T-helper 2 cell treated with Interferon-gamma antibody and Interleukin-4, amounts not matched to agents 5 μg/mL and 100 μg/mL, for 36 hours (primary cell): ENCODE results near the gene SLC8A3.

Experiments
- DNase-seq: peaks from one replicate; pipeline ENCODE4 v3.0.0; 2021; ENCODE audit warnings: low spot score
- H3K27ac Mint-ChIP-seq: one replicate; pipeline ENCODE4 v1.8.0; 2021; ENCODE audit warnings: mild to moderate bottlenecking, mixed read lengths
- H3K27me3 Mint-ChIP-seq: one replicate; pipeline ENCODE4 v1.8.0; 2021; ENCODE audit warnings: low read depth, mixed read lengths
- H3K36me3 Mint-ChIP-seq: one replicate; pipeline ENCODE4 v1.8.0; 2021; ENCODE audit warnings: low read depth, mixed read lengths
- H3K4me1 Mint-ChIP-seq: one replicate; pipeline ENCODE4 v1.8.0; 2021; ENCODE audit warnings: low read depth, mixed read lengths
- H3K4me3 Mint-ChIP-seq: one replicate; pipeline ENCODE4 v1.8.0; 2022; ENCODE audit warnings: mild to moderate bottlenecking, moderate library complexity, mixed read lengths
- H3K9me3 Mint-ChIP-seq: one replicate; pipeline ENCODE4 v1.8.0; 2021; ENCODE audit warnings: mixed read lengths

SLC8A3 gene

DNA sequence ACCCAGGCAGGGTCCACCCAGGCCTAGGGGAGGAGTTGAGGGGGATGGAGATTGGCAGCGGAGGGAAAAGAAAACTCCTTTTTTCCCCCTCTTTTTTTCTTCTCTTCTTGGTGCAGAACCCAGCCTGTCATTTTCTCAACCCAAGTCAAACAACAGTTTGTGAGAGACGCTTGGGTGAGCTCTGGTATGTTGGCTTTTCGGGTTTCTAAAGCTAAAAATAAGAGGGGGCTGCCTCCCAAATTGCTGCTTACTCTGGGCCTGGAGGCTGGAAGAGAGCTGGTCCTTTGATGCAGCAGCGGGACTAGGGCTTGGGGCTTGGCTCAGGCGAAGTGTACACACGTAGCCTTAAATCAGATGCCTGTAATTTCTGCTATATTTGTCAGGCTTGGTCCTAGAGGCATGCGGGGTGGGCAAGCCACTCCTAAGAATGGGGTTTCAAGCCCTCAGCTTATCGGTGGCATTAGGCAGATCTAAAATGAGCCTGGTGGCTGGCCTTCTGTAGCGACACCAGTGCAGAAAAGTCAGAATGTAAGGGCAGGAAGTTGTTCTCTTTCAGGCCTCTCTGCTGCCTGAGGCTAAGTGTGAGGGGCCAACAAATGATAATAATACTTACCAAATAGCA is 816 bp upstream of the SLC8A3 start:
- Mint-ChIP-seq H3K4me3 (peak overlapping the region; percentile 62), H3K4me1 (peaks cover 14% of the 10 kb centered on the region), H3K27me3 (peaks cover 74% of the 10 kb centered on the region), H3K9me3 (no peaks in the 10 kb centered on the region), H3K27ac (no peak overlapping the region), H3K36me3 (no peaks in the 10 kb centered on the region)
- no peak for DNase-seq

DNA sequence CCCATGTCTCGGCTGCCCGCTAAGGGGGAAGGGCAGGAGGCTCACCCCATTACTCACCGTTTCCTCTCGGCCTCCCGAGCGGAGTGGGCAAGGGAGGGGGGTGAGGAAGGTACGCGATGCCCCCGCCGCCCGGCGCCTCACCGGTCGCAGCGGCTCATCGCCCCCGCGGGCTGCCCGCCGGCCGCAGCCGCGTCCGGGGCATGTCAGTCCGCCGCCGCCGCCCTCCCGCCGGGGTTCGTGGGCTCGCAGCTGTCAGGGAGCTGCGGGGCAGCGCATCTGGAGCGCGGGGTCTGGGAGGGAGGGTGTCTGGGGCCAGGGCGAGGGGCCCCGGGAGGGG is 461 bp downstream of the SLC8A3 start:
- Mint-ChIP-seq H3K4me1 (peaks cover 14% of the 10 kb centered on the region), H3K27ac (no peak overlapping the region), H3K4me3 (peak overlapping the region; percentile 81), H3K9me3 (no peaks in the 10 kb centered on the region), H3K36me3 (no peaks in the 10 kb centered on the region), H3K27me3 (peaks cover 64% of the 10 kb centered on the region)
- peak; percentile 19 for DNase-seq

DNA sequence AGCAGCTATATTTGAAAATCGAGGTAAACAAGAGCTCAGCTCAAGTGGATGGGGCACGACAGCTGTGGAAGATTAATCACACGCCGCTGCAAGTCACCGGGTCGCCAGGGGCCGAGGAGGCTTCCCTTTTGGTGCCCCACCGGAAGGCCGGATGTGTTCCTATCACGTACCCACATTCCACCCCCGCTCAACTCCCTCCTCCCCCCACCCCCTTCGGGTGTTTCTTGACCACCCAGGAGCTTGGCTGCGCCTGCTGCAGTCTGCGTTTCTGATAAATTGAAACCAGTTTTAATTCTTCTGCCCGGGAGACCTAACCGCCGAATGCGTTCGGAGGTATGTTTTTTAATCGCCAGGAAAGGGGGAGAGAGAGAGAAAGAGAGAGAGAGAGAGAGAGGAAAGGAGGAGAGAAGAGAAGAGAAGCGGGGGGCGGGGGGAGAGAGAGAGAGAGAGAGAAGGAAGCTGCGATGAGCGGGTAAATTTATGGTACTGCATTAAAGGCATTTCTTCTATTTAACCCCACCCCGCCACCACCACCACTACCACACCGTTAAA is 1.8 kb downstream of the SLC8A3 start:
- Mint-ChIP-seq H3K36me3 (no peaks in the 10 kb centered on the region), H3K27me3 (peaks cover 55% of the 10 kb centered on the region), H3K9me3 (no peaks in the 10 kb centered on the region), H3K4me3 (peak overlapping the region; percentile 81), H3K4me1 (peaks cover 14% of the 10 kb centered on the region), H3K27ac (no peak overlapping the region)
- DNase-seq = no peak

DNA sequence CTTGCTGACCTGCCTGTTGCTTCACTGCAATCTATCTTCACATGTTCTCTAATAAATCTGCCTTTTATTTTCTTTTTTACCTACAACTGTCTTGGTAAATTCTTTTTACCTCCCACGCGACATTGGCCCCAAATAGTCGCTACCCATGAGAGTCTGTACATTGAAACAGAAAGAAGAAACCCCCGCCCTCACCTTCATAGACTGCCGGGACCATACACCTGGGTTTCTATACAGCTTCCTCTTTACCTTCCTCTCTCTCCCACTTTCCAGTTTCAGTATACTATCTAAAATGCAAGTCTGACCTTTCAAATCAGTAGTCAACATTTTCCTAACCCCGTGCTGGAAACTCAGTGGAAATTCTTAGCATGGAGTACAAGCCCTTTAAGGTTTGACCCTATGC is 4.8 kb downstream of the SLC8A3 start:
- Mint-ChIP-seq H3K27me3 (peaks cover 33% of the 10 kb centered on the region), H3K4me1 (peaks cover 12% of the 10 kb centered on the region), H3K27ac (no peak overlapping the region), H3K4me3 (no peak overlapping the region), H3K9me3 (no peaks in the 10 kb centered on the region), H3K36me3 (no peaks in the 10 kb centered on the region)
- DNase-seq = no peak

DNA sequence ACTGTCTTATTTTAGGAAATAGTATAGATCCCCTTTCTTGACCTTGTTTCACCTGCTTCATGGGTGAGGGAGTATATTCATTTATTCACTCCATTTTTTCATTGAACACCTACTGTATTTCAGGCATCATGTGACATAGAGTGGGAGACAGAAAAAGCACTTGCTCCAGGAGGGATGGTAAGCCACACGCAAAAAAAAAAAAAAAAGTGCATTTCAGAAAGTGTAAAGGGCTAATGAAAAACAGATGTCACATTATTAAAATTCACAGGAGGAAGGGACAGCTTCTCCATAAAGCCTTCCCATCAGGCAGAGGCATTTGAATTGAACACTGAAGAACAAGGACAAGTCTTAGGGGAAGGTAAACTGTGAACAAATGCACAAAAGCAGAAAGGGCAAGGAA is 7.5 kb downstream of the SLC8A3 start:
- Mint-ChIP-seq H3K36me3 (no peaks in the 10 kb centered on the region), H3K4me3 (no peak overlapping the region), H3K4me1 (no peaks in the 10 kb centered on the region), H3K27me3 (peaks cover 18% of the 10 kb centered on the region), H3K9me3 (no peaks in the 10 kb centered on the region), H3K27ac (no peak overlapping the region)
- no peak for DNase-seq

DNA sequence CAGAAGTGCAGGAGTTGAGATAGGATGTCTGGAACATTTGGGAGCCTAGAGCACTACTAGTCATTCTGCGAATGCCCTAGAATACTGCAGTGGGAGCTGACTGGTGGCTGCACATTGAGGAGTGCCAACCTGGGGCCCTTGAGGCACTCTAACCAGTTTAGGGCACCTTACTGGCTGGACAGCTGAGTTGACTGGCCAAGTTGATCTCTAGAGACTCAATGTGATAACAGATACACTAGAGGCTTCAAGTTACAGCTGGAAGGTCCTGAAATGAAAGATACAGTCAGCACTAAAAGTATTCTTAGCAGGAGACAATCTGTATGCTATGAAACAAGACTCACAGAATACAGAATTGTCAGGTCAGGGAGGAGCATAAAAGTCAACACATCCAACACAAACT is 8.0 kb downstream of the SLC8A3 start:
- no peaks in the 10 kb centered on the region for H3K4me1 Mint-ChIP-seq
- peaks cover 13% of the 10 kb centered on the region for H3K27me3 Mint-ChIP-seq
- no peak overlapping the region for H3K27ac Mint-ChIP-seq

DNA sequence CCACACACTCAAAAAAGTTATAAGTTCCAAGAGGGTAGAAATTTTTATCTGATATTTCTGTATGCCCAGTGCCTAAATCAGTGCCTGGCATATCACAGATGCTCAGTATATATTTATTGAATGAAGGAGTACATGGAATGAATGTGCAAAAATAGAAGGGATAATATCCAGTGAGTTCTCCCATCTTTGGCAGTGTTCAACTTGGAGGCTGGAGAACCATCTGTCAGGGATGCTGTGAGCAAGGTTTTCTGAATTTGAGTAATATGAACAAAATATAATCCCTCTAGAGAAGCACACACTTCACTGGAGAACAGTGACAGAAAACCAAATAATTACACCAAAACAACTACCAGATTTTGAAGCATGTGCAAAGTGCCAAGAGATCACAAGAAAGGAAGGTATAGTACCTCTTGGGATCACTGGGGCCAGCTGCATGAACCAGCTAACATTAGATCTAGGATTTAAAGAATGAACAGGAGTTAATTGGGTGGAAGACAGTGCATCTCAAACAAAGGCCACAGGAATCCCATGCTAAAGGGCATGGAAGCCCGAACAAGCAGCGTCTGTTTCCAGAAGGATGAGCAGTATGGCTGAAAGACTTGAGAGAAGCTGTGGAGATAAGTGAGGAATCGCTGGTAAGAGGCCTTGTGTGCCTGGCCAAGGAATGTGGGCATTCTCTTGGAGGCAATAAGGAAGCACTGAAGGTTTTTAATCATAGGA is 11.5 kb downstream of the SLC8A3 start:
- Mint-ChIP-seq H3K9me3 (no peaks in the 10 kb centered on the region), H3K4me3 (no peak overlapping the region), H3K36me3 (no peaks in the 10 kb centered on the region), H3K27me3 (peaks cover 14% of the 10 kb centered on the region), H3K4me1 (no peaks in the 10 kb centered on the region), H3K27ac (no peak overlapping the region)
- DNase-seq = no peak

More for the DNA sequence above, 8.0 kb downstream of the SLC8A3 start:
- Mint-ChIP-seq H3K36me3 (no peaks in the 10 kb centered on the region), H3K4me3 (no peak overlapping the region), H3K9me3 (no peaks in the 10 kb centered on the region)
- no peak for DNase-seq

DNA sequence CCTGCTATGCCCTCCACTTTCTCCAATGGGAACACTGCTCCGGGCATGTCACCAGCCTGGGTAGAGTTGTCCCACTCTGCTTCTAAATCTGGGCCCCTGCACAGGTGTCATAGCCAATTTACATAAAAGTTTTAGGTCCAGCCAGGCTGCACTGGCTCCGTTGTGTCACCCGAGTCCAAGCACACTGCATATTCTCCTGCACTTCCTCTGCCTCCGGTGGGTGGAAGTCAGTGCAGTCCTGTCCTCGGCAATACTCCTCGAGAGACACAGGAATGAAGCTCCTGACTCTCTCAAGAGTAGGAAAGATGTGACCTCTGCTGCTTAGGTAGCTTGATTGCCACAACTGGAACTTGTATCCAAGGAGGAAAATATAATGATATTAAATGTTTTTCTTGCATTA is 15.2 kb downstream of the SLC8A3 start:
- H3K4me3 Mint-ChIP-seq = no peak overlapping the region
- H3K36me3 Mint-ChIP-seq = no peaks in the 10 kb centered on the region
- no peaks in the 10 kb centered on the region for H3K4me1 Mint-ChIP-seq
- H3K27me3 Mint-ChIP-seq = peaks cover 12% of the 10 kb centered on the region
- no peak for DNase-seq
- no peak overlapping the region for H3K27ac Mint-ChIP-seq
- no peaks in the 10 kb centered on the region for H3K9me3 Mint-ChIP-seq

DNA sequence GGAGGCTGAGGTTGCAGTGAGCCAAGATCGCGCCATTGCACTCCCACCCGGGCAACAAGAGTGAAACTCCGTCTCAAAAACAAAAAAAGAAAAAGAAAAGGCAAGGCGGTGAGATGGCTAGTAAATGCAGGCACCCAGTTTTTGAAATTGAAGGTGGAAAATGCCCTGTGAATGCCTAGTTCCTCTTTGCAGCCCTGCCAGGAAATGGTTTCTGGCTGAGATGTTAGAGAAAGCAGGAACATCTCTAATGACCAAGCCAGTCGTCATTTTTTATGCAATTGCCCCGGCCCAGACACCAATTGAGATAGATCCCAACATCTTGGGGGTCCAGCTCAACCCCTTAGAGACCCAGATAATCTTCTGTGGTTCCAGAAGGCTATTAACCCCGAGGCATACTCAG is 17.0 kb downstream of the SLC8A3 start:
- H3K27me3 Mint-ChIP-seq = peaks cover 11% of the 10 kb centered on the region
- no peaks in the 10 kb centered on the region for H3K36me3 Mint-ChIP-seq
- H3K4me3 Mint-ChIP-seq = no peak overlapping the region
- no peaks in the 10 kb centered on the region for H3K9me3 Mint-ChIP-seq
- H3K4me1 Mint-ChIP-seq = no peaks in the 10 kb centered on the region
- no peak overlapping the region for H3K27ac Mint-ChIP-seq
- no peak for DNase-seq

DNA sequence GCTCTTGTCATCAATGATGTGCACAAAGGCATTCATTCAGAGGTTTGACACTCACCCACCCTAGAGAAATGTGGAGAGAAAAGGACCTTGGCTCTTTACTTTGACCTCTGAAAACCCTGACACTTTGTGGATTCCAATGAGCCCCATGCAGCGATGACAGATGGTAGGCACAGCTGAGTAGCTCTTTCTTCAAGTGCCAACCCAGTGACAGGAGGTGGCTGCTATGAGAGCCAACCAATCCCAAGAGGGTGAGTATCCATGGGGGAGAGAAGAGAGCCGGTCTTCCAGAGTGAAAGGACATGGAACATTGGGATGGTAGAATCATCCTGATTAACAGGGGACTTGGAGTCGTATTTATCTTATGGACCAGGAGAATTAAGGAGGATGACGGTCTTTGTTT is 17.8 kb downstream of the SLC8A3 start:
- no peaks in the 10 kb centered on the region for H3K36me3 Mint-ChIP-seq
- no peak overlapping the region for H3K4me3 Mint-ChIP-seq
- peaks cover 11% of the 10 kb centered on the region for H3K27me3 Mint-ChIP-seq
- H3K9me3 Mint-ChIP-seq = no peaks in the 10 kb centered on the region
- DNase-seq = no peak
- no peaks in the 10 kb centered on the region for H3K4me1 Mint-ChIP-seq
- H3K27ac Mint-ChIP-seq = no peak overlapping the region

DNA sequence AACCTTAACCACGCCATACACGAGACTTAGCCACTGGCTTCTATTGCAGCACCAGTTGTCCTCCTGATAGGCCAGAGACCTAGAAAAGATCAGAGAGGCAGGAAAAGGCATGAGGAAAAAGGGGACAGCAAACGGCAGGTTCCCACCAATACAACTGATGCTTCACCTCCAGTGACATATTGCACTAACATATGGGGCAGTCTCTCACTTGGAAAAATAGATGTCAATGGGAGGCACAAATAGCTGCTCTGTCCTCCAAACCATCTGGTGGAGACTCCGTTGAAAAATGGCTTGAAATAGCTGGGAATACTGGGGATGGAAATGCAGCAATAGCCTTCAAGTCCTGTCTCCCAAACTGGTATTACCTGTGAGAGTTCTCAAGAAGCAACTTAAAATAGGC is 20.3 kb downstream of the SLC8A3 start:
- Mint-ChIP-seq H3K36me3 (no peaks in the 10 kb centered on the region), H3K27me3 (peaks cover 12% of the 10 kb centered on the region), H3K27ac (no peak overlapping the region), H3K4me3 (no peak overlapping the region), H3K4me1 (no peaks in the 10 kb centered on the region), H3K9me3 (no peaks in the 10 kb centered on the region)
- no peak for DNase-seq

DNA sequence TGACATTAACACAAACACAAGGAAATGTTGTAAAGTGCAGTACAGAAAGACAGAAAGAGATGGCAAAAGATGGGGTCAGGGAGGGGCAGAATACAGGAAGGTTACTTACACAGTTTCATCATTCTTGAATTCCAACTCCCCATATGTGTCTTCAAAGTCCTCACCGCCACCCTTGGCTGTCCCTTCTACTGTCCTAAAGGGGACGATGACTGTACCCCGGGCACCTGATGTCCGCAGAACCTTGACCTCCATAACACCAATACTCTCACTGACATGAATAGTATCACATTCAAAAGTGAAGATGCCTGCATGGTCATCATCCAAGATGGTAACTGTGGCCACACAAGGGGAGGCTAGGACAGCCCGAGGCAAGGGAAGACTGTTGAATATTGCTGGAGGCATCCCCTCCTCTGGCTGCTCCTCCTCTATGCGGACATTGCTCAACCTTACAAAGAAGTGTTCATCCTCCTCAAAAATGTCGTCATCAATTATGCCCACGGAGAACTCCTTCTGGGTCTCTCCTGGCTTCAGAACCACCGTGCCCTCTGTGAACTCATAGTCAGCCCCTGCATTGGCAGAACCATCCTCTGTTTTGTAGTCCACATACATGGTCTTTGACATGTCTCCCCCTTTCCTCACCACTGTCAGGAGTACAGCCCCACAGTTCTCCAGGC is 22.1 kb downstream of the SLC8A3 start:
- peaks cover 6% of the 10 kb centered on the region for H3K27me3 Mint-ChIP-seq
- H3K36me3 Mint-ChIP-seq = no peaks in the 10 kb centered on the region
- no peak overlapping the region for H3K4me3 Mint-ChIP-seq
- H3K9me3 Mint-ChIP-seq = no peaks in the 10 kb centered on the region
- no peak for DNase-seq
- H3K4me1 Mint-ChIP-seq = no peaks in the 10 kb centered on the region
- no peak overlapping the region for H3K27ac Mint-ChIP-seq

DNA sequence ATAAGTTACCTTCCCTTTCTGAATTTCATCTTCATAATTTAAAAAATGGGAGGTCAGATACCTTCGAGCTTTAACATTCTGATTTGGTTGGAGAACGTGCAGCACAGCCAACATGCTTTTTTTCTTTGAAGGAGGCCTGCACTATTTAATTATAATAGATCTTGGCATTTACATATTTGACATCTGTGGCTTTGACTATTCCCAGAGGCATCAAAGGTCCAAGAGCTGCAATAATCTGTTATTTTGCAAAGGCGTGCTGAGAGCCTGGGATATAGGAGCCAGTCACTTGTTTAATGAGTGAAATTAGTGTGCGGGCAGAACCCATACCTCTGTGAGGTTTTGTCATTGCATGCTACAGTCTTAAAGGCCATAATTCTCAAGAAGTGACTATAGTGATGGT is 26.4 kb downstream of the SLC8A3 start:
- H3K4me1 Mint-ChIP-seq = no peaks in the 10 kb centered on the region
- no peak overlapping the region for H3K27ac Mint-ChIP-seq

DNA sequence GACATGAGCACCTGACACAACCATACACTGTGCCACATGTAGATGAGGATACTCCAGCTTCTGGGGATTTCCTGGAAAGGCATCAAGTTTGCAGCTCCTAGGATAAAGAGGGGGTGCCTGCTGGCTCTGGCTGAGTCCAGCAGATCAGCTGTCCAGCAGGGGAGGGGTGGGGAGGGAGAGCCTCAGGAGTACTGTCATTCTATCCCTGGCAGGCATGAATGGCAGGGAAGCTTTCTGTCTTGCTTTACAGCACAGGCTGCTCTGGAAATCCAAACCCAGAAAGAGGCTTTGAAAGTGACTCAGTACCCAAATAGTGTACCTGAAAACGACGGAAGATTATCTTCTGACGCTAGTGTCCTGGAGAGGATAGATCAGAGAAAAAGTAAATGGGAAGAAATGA is 32.2 kb downstream of the SLC8A3 start:
- DNase-seq = no peak
- no peak overlapping the region for H3K4me3 Mint-ChIP-seq
- no peaks in the 10 kb centered on the region for H3K4me1 Mint-ChIP-seq
- H3K27me3 Mint-ChIP-seq = peaks cover 4% of the 10 kb centered on the region
- H3K9me3 Mint-ChIP-seq = no peaks in the 10 kb centered on the region
- H3K27ac Mint-ChIP-seq = no peak overlapping the region
- no peaks in the 10 kb centered on the region for H3K36me3 Mint-ChIP-seq

More for the DNA sequence above, 26.4 kb downstream of the SLC8A3 start:
- H3K36me3 Mint-ChIP-seq = no peaks in the 10 kb centered on the region
- DNase-seq = no peak
- peaks cover 2% of the 10 kb centered on the region for H3K27me3 Mint-ChIP-seq
- no peaks in the 10 kb centered on the region for H3K9me3 Mint-ChIP-seq
- H3K4me3 Mint-ChIP-seq = no peak overlapping the region
